HG03457 (cell line): Measurements from ENCODE around the gene ANKRD45.
"Not testable (repeated sequence)": the region's sequence is repeated elsewhere in the genome, so short reads cannot be mapped to it uniquely, and the experiment has no call there.

Experiments
- ATAC-seq: cut with Tn5 transposase; IDR thresholded peaks from one replicate; pipeline ENCODE4 v1.9.1; 2021; ENCODE audit warnings: moderate number of reproducible peaks; ENCODE audit not compliant: unreplicated experiment

Gene ANKRD45

GRCh38 chr1:173669491-173669941 lies at the start of gene ANKRD45:
Gene ANKRD45, minus strand, starts transcription at chr1:173669851. Its CDS starts 10,433 bp downstream, at chr1:173659418.
- ATAC-seq: no peak

GRCh38 chr1:173717238-173717637 lies 47.6 kb upstream of the ANKRD45 start:
- ATAC-seq: no peak

- no peak for ATAC-seq
Measured at GRCh38 chr1:173715538-173715844, 45.8 kb upstream of the ANKRD45 start.

GRCh38 chr1:173714759-173715537 lies 45.3 kb upstream of the ANKRD45 start, which contains the start of gene KLHL20:
Gene KLHL20, plus strand, starts transcription at chr1:173714981. Its CDS starts 1,063 bp downstream, at chr1:173716044.
- ATAC-seq: peak; percentile 93

- no peak for ATAC-seq
Measured at GRCh38 chr1:173714441-173714758, 44.7 kb upstream of the ANKRD45 start.

- ATAC-seq: no peak
Measured at GRCh38 chr1:173708787-173709186, 39.1 kb upstream of the ANKRD45 start.

GRCh38 chr1:173705117-173705516 lies 35.5 kb upstream of the ANKRD45 start:
- no peak for ATAC-seq

- no peak for ATAC-seq
Measured at GRCh38 chr1:173702736-173703135, 33.1 kb upstream of the ANKRD45 start.

- ATAC-seq: not testable (repeated sequence)
Measured at GRCh38 chr1:173701299-173701698, 31.6 kb upstream of the ANKRD45 start.

- ATAC-seq: no peak
Measured at GRCh38 chr1:173693238-173693637, 23.6 kb upstream of the ANKRD45 start.

- no peak for ATAC-seq
Measured at GRCh38 chr1:173688300-173688699, 18.6 kb upstream of the ANKRD45 start.

GRCh38 chr1:173685121-173685520 lies 15.5 kb upstream of the ANKRD45 start:
- ATAC-seq: not testable (repeated sequence)

GRCh38 chr1:173683838-173684237 lies 14.2 kb upstream of the ANKRD45 start:
- ATAC-seq: not testable (repeated sequence)

GRCh38 chr1:173682184-173682583 lies 12.5 kb upstream of the ANKRD45 start:
- ATAC-seq: no peak

- not testable (repeated sequence) for ATAC-seq
Measured at GRCh38 chr1:173680152-173680551, 10.5 kb upstream of the ANKRD45 start.

- ATAC-seq: not testable (repeated sequence)
Measured at GRCh38 chr1:173674496-173674895, 4.8 kb upstream of the ANKRD45 start.

GRCh38 chr1:173666646-173667045 lies 3.0 kb downstream of the ANKRD45 start:
- ATAC-seq: no peak

GRCh38 chr1:173663159-173663558 lies 6.5 kb downstream of the ANKRD45 start:
- no peak for ATAC-seq

GRCh38 chr1:173661763-173662162 lies 7.9 kb downstream of the ANKRD45 start:
- no peak for ATAC-seq

GRCh38 chr1:173661271-173661670 lies 8.4 kb downstream of the ANKRD45 start:
- no peak for ATAC-seq

GRCh38 chr1:173660306-173660705 lies 9.3 kb downstream of the ANKRD45 start:
- no peak for ATAC-seq

- no peak for ATAC-seq
Measured at GRCh38 chr1:173648880-173649605, 20.6 kb downstream of the ANKRD45 start.
